ENCODE results near the gene BEX4.
"Not testable (repeated sequence)": the region's sequence is repeated elsewhere in the genome, so short reads cannot be mapped to it uniquely, and the experiment has no call there.

BEX4 gene

DNA sequence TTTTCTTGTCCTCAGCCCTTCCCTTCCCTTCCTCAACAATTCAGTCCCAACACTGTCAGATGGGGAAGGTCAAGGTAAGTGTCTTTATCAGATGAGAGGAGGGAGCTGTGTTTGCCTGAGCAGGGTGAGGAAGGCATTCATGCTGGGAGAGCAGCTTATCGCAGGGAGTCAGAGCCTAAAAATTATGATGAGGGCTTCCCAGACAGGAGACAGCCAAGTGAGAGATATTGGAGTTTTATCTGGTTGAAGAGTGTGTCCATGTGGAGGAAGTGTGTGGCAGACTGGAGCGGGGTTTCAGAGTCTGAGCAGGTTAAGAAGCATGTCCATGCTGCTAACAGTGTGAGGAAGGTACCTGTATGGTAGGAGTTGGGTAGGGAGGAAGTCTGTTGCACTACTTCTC, 18.4 kb downstream of the BEX4 start:
- in situ Hi-C loops (cut with HindIII; ENCODE audit: low pct_ligation_motif_present, low pct_unique_long_range_greater_than_20kb, low sequenced_read_pairs) = no loop called here
- DNase-seq = no peak

DNA sequence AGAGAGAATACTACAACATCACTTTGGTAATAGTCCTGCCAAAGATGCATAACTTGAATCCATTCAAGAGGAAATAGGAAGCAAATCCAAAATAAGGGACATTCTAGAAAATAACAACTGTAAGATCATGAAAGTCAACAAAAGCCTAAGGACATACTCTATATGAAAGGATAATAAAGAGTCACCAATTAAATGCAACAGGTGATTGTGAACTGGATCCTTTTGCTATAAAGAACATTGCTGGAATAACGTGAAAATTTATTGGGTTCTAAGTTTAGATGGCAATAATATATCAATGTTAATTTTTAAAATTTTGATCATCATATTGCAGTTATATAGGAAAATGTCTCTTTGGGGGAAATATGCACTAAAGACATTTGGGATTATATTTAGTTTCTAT, 20.0 kb downstream of the BEX4 start:
- in situ Hi-C loops (cut with HindIII; ENCODE audit: low pct_ligation_motif_present, low pct_unique_long_range_greater_than_20kb, low sequenced_read_pairs) = no loop called here
- DNase-seq = no peak

DNA sequence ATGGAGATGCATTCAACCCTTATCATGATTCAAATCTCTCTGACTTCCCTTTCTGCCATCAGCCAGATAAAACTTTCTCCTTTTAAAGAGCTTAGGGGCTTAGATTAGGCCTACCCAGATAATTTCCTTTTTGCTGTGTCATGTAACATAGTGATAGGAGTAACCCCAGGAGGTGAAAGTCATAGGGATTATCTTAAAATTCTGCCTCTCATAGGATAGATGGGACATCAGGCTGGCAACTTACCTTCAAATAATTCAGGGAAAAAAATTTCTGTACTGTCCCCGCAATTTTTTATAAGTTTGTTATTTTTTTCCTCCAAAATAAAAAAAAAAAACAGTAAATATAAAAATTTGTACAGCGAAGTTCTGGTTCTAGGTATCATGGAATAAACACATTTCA, 20.7 kb downstream of the BEX4 start:
- in situ Hi-C loops (cut with HindIII; ENCODE audit: low pct_ligation_motif_present, low pct_unique_long_range_greater_than_20kb, low sequenced_read_pairs); DNase-seq: not testable (repeated sequence)

DNA sequence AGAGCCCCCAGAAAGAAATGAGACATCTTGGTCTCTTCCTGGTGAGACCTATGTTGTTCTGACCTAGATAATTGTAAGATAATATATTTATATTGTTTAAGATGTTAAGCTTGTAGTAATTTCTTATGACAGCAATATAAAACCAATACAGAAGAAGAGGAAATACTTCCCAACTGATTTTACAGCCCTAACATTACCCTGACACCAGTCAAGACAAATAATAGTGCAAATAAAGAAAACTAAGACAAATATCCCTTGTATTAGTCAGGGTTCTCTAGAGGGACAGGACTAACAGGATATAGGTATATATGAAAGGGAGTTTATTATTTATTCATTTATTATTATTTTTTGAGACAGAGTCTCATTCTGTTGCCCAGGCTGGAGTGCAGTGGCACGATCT, 21.4 kb downstream of the BEX4 start:
- in situ Hi-C loops (cut with HindIII; ENCODE audit: low pct_ligation_motif_present, low pct_unique_long_range_greater_than_20kb, low sequenced_read_pairs) = no loop called here
- DNase-seq = no peak

DNA sequence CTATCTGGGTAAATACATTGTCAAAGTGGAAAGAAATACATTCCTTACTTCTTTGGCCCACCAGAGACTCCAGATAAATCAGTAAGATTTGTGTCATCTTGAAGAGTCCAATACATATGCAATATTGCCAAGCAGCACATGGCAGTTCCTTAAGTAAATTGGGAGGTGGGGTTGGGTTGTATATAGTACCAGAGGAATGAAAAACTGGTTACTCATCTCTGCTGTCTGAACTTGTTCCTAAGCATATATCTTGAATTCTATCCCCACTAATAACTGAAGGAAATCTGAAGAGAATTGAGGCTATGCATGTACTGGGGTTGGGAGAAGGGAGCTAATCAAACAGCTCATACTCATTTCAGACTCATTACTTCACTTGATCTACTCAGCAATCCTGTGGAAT, 25.2 kb downstream of the BEX4 start:
- in situ Hi-C loops (cut with HindIII; ENCODE audit: low pct_ligation_motif_present, low pct_unique_long_range_greater_than_20kb, low sequenced_read_pairs) = no loop called here
- no peak for DNase-seq

DNA sequence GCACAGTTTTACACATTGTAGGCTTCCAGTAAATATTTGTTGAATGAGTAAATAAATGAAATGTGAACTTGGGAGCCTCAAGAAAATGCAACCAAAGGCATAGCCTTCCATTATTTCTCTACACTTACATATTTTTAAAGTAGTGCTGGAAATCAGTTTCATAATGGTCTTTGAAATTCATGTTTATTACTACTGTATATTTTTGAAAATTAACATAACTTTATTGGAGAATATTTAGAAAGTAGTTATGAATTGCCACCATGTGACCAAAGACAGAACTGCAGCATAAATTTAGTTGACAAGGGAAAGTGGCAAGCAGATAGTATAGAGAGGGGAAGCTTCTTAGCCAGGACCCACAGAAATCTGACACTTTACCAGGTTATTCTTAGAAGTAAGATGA, 33.6 kb downstream of the BEX4 start:
- in situ Hi-C loops (cut with HindIII; ENCODE audit: low pct_ligation_motif_present, low pct_unique_long_range_greater_than_20kb, low sequenced_read_pairs) = no loop called here
- peak; percentile 24 for DNase-seq

DNA sequence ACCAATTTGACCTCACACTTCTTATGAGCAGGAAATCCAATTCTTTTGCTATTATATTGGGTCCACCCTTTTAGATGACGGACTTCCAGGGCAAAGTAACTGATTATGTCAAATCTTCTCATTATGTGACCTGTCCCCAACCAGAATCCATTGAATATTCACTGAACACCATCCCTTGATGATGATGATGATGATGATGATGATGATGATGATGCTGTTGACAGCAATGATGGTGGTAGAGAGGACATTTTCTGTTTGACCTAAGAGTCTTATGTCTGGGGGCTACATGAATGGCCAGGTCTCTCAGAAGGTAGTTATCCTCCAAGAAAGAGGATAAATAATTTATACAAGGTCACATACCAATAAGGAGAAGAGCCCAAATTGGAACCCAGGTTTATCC, 34.9 kb downstream of the BEX4 start:
- no peak for DNase-seq

DNA sequence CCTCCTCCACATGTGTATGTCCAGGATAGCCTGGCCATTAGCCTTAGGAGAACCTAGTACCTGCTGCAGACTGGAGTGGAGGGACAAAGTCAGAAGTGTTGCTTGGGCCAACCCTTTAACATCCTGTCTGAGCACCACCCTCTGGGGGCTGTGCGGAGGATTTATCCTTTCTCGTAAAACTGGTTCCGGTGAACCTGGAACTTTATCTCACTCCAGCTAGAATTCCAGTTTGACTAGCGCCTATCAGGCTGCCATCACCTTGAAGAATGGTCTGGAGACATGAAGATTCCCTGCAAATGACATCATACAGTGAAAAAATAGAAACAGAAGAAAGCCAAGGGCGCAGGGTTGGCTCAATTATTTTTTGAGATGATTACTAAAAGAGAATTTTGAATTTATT, 36.1 kb downstream of the BEX4 start:
- DNase-seq = no peak
- in situ Hi-C loops (cut with HindIII; ENCODE audit: low pct_ligation_motif_present, low pct_unique_long_range_greater_than_20kb, low sequenced_read_pairs) = no loop called here

More for the DNA sequence above, 34.9 kb downstream of the BEX4 start:
- in situ Hi-C loops (cut with HindIII; ENCODE audit: low pct_ligation_motif_present, low pct_unique_long_range_greater_than_20kb, low sequenced_read_pairs) = no loop called here

DNA sequence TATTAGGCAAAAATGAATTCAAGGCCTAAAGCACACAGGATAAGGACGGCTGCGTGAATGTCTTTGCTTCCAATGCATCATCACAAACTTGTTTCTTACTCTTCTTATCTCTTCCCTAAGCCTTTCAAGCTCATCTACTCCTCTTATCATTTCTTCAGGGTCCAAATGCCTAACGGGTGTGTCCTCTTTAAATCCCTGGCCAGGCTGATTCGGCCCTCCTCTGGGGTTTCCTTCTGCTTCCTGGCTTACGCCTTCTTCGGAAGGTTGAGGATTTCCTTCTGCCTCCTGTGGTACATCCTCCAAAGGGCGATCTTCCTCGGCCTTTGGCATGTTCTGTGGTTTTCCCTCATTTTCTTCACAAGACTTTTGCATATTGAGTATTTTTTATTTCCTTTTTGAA, 38.7 kb downstream of the BEX4 start:
- in situ Hi-C loops (cut with HindIII; ENCODE audit: low pct_ligation_motif_present, low pct_unique_long_range_greater_than_20kb, low sequenced_read_pairs) = no loop called here
- no peak for DNase-seq

DNA sequence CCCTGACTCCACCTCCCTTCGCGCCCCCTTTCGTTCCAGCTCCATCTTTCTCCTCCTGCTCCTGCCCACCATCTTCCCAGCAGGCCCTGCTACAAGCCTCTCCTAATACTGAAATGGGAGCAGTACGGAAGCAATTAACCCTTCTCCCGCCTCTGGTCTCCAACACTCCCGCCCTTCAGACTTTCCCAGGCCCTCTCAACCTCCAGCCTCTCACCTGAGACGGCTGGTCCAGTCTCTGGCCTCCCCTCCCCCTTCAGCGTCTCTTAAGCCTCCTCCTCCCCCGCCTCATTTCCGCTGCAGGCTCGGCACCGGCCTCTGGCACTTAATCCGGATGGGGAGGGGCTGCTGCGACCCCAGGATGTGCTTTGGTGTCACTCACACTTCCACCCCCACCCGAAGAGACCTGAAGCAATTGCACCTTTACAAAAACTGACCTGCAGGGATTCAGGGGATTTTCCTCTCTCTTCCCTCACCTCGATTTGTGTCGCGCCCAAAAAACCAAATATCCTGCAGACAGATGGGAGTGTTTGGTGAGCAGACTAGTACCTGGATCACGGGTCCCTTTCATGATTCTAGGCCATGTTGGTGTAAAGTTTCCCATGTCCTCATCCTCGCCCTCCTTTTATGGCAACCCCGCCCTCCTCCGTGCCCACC, 39.4 kb downstream of the BEX4 start:
- peak; percentile 25 for DNase-seq
- in situ Hi-C loops (cut with HindIII; ENCODE audit: low pct_ligation_motif_present, low pct_unique_long_range_greater_than_20kb, low sequenced_read_pairs) = no loop called here

DNA sequence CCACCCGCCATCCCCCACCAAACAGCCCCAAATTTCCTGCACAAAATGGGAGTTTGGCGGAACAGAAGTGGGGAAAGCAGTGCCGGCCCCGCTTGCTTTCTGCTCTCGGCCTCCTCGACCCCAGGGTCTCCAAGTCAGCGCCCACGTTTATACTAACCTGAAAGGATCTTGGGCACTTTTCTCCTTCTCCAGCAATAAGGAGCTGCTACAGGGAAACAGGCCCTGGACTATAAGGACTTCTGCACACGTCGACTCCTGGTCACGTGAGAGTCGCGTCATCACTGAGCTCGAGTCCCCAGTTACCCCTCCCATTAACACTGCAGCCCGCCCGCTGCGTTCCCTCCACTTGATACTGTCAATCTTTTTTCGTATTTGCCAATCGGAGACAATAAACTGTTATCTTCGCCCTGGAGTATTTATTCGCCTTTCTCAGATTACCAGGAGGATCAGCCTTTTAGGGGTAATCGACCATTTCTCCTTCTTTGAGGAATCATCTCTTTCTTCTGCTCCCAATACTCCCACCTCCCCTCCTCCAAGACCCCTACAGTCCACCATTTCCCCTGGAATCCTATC, 40.1 kb downstream of the BEX4 start, which contains the start of gene TCEAL8:
TCEAL8 (minus strand) TSS at position 235 of the 573 bp plus-strand sequence. CDS start 1,176 bp downstream, outside the sequence.
- peak; percentile 66 for DNase-seq
- in situ Hi-C loops (cut with HindIII; ENCODE audit: low pct_ligation_motif_present, low pct_unique_long_range_greater_than_20kb, low sequenced_read_pairs) = no loop called here

DNA sequence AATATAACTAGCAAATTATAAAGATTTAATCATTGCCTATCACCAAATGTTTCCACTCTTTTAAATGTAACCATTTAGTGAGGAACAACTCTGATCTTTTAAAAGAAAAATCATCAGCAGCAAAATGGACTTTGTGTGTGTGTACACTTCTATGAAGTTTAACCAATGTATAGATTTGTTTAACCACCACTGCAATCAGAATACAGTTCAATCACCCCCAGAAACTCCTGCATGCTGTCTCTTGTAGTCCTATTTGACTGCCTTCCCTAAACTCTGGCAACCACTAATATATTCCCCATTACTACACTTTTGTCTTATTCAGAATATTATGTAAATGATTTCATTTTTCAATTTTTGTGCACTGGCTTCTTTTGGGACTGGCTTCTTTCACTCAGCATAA, 41.7 kb downstream of the BEX4 start:
- in situ Hi-C loops (cut with HindIII; ENCODE audit: low pct_ligation_motif_present, low pct_unique_long_range_greater_than_20kb, low sequenced_read_pairs) = no loop called here
- DNase-seq = no peak

DNA sequence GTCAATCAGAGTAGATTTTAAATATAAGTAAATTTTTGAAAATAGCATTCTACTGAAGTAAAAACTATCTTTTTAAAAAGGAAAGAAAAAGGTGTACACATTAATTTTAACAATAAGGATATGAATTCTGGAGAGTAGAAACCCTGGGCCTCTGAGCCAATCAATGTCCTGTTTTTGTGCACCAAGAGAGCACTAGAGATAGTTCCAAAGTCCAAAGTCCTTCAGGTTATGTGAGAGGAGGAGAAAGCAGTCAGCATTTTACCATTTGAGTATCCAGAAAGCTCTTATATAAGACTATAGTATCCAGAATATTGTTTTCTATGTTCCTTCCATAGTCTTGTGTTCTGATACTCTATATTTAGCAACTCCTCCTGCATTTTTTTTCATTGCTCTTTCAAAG, 43.4 kb downstream of the BEX4 start:
- no peak for DNase-seq
- in situ Hi-C loops (cut with HindIII; ENCODE audit: low pct_ligation_motif_present, low pct_unique_long_range_greater_than_20kb, low sequenced_read_pairs) = no loop called here
